A673 (cell line): ENCODE data around the gene VARS1. TPM values are rescaled to one million over a fixed set of nuclear protein-coding genes. Genes with fewer than 3 reads are reported as not detected.

Source experiments
- BruUV-seq: library from RNA; stranded (reverse); fragments of 400-500 nt; replicated peaks from 2 replicates; lab custom pipeline; 2021; lab: Mats Ljungman, UMichigan
- CTCF ChIA-PET: fragments of 300-600 bp; sonication (Branson Sonifier 250); formaldehyde crosslinking; loops from one replicate; lab custom pipeline; 2022; ENCODE audit warnings: antibody characterized with exemption; lab: Charles Lee
- POLR2A ChIA-PET: fragments of 300-600 bp; sonication (Branson Sonifier 250); formaldehyde crosslinking; loops from one replicate; lab custom pipeline; 2022; ENCODE audit warnings: antibody characterized with exemption; ENCODE audit not compliant: low non-redundant PET; lab: Charles Lee
- DNase-seq: peaks from one replicate; pipeline ENCODE4 v3.0.0-alpha.2; 2015; ENCODE audit warnings: low spot score
- H3K27ac ChIP-seq: fragments of 200-600 bp; sonication (generic); 2 replicates; pipeline ENCODE4 v1.5.1; 2016; ENCODE audit warnings: mixed run types, low read depth, mild to moderate bottlenecking, mixed read lengths, antibody characterized with exemption, low read length; ENCODE audit not compliant: poor library complexity, severe bottlenecking
- H3K27me3 ChIP-seq: fragments of 200-600 bp; sonication (generic); replicated peaks from 2 replicates; pipeline ENCODE4 v1.6.1; 2017; ENCODE audit warnings: mixed run types, low read depth, mild to moderate bottlenecking, mixed read lengths, antibody characterized with exemption, low read length; ENCODE audit not compliant: insufficient read depth, poor library complexity
- H3K36me3 ChIP-seq: fragments of 200-600 bp; sonication (generic); 2 replicates; pipeline ENCODE4 v1.6.1; 2016; ENCODE audit warnings: mixed run types, mild to moderate bottlenecking, mixed read lengths, antibody characterized with exemption, low read length; ENCODE audit not compliant: insufficient read depth, poor library complexity, severe bottlenecking
- H3K4me1 ChIP-seq: fragments of 200-600 bp; sonication (generic); 2 replicates; pipeline ENCODE4 v1.6.1; 2017; ENCODE audit warnings: mixed run types, mild to moderate bottlenecking, mixed read lengths, antibody characterized with exemption, low read length; ENCODE audit not compliant: insufficient read depth, poor library complexity, severe bottlenecking
- H3K4me3 ChIP-seq: fragments of 200-600 bp; sonication (generic); 2 replicates; pipeline ENCODE4 v1.5.1; 2016; ENCODE audit warnings: low read depth, mixed run types, mild to moderate bottlenecking, mixed read lengths, low read length; ENCODE audit not compliant: poor library complexity, severe bottlenecking
- H3K9me3 ChIP-seq: fragments of 200-600 bp; sonication (generic); 2 replicates; pipeline ENCODE4 v1.6.1; 2016; ENCODE audit warnings: mixed run types, low read depth, mild to moderate bottlenecking, mixed read lengths, antibody characterized with exemption, low read length; ENCODE audit not compliant: poor library complexity, severe bottlenecking
- EZH2 ChIP-seq: fragments of 200-600 bp; sonication (generic); IDR thresholded peaks from 2 replicates; pipeline ENCODE4 v1.6.1; 2017; ENCODE audit warnings: borderline replicate concordance, low read depth, mild to moderate bottlenecking, mixed read lengths, antibody characterized with exemption, low read length; ENCODE audit not compliant: poor library complexity, severe bottlenecking
- intact Hi-C: fragments of 100-400 bp; cut with micrococcal nuclease; formaldehyde crosslinking; loops from one replicate; pipeline ENCODE4 v1.10.0; 2022; ENCODE audit not compliant: unreplicated experiment
- total RNA-seq: library from RNA; stranded (reverse); gene quantifications from 2 replicates; pipeline ENCODE4 v1.2.3, GENCODE V29; 2021
- TF ChIP-seq, protein P1 (sequence below): fragments of 300-800, 200-600 bp; sonication (generic); conservative IDR thresholded peaks from 2 replicates; pipeline ENCODE4 v1.5.1; 2017; ENCODE audit warnings: low read depth, mild to moderate bottlenecking, antibody characterized with exemption, low read length, moderate library complexity, mixed read lengths

Gene VARS1
- total RNA-seq, 1 experiment from 2014 or later, result 233 TPM

DNA sequence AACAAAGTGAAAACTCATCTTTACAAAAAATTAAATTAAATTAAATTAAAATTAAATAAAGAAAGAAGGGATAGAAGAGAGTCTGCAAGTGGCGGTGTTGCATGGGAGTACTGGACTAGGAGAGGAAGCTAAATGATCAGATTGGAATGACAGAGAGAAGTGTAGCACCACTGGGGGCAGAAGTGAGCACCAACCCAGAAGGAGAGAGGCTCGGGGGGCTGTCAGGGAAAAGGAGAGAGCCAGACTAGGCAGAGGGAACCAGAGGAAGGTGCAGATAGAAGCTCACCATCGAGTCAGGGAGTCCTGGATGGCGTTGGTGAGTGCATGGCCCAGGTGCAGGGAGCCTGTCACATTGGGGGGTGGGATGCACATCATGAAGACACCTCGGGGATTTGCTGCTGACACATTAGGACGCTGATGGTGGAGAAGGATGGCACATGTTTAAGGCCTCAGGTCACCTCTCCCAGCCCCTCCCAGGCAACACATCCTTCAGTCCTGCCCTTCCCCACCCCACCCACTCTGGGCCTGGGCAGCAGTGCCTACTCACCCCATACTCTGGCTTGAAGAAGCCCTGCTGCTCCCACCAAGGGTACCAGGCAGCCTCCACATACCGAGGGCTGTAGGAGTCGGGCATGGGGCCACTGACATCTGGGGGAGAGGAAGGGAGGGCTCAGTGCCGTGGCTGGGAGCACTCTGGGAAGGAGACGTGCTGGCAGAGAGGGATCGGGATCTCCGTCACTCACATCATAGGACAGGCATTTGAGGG is 4.0 kb downstream of the VARS1 start:
- no peak overlapping the region for H3K27ac ChIP-seq
- ChIA-PET CTCF (interaction anchor here (0.6 to 1.0 kb wide), 5 partner anchors 15 to 56 kb away, joined by 3 to 5 read pairs (median 4); partner anchors contain the start of genes CLIC1, HSPA1B and LSM2), POLR2A (interaction anchor here (1.0 kb wide), 1 partner anchor 24 kb away, joined by 3 read pairs; the partner anchor contains the start of genes HSPA1A and HSPA1L)
- peaks cover 50% of the 10 kb centered on the region for H3K36me3 ChIP-seq
- H3K9me3 ChIP-seq, result no peaks in the 10 kb centered on the region
- no peak overlapping the region for H3K4me3 ChIP-seq
- H3K27me3 ChIP-seq, result no peaks in the 10 kb centered on the region
- intact Hi-C loops, result loop anchor here (5.0 kb wide), 2 partner anchors 41 to 54 kb away; partner anchors contain the start of gene CLIC1
- DNase-seq, result peak; percentile 80
- H3K4me1 ChIP-seq, result peaks cover 11% of the 10 kb centered on the region
- TF ChIP-seq, protein P1, sequence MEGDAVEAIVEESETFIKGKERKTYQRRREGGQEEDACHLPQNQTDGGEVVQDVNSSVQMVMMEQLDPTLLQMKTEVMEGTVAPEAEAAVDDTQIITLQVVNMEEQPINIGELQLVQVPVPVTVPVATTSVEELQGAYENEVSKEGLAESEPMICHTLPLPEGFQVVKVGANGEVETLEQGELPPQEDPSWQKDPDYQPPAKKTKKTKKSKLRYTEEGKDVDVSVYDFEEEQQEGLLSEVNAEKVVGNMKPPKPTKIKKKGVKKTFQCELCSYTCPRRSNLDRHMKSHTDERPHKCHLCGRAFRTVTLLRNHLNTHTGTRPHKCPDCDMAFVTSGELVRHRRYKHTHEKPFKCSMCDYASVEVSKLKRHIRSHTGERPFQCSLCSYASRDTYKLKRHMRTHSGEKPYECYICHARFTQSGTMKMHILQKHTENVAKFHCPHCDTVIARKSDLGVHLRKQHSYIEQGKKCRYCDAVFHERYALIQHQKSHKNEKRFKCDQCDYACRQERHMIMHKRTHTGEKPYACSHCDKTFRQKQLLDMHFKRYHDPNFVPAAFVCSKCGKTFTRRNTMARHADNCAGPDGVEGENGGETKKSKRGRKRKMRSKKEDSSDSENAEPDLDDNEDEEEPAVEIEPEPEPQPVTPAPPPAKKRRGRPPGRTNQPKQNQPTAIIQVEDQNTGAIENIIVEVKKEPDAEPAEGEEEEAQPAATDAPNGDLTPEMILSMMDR, result peak; percentile 77
- TF ChIP-seq EZH2, result no peak
- BruUV-seq, result no TSS peak

- TF ChIP-seq, protein P1, result no peak
- TF ChIP-seq EZH2, result no peak
- BruUV-seq, result no TSS peak
- intact Hi-C loops, result no loop called here
- Histone ChIP-seq H3K27me3 (no peaks in the 10 kb centered on the region), H3K36me3 (peaks cover 68% of the 10 kb centered on the region), H3K4me1 (no peaks in the 10 kb centered on the region), H3K9me3 (no peaks in the 10 kb centered on the region), H3K4me3 (no peak overlapping the region), H3K27ac (no peak overlapping the region)
- ChIA-PET CTCF (no interaction called here), POLR2A (no interaction called here)
- no peak for DNase-seq
These were observed 10.1 kb downstream of the VARS1 start for GRCh38 chr6:31785475-31785874.

DNA sequence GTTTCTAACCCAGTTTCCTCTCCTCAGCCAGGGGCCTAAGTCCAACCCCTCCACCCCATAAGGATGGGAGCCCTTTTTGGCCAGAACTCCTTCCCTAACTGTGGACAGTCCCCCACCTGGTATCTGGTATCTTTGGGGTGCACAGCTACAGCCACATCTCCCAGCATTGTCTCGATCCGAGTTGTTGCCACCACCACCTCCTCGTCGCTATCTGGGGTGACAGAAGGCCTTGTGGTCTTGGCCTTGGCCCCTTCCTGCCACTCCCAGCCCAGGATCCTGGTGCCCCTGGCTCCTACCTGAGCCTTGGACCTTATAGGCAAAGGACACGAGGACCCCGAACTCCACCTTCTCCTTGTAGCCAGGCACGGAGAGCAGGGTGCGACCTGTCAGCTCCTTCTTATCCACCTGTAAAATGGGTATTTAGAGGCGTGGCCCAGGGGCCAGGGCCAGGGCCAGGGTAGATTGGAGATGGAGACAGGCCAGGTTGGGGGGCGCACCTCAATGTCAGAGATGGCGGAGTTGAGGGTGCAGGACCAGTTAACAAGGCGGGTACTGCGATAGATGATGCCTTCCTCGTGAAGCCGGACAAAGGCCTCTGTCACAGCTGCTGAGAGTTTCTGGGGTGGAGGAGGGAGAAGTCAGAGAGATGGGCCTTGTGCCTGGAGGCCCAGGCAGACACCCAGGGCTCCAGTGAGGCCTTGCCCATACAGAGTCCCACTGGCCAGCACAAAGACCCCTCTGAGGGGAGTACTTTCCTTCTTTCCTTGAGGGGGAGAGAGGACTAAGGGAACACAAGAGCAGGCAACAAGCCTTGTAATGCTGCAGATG is 11.2 kb downstream of the VARS1 start:
- Histone ChIP-seq H3K9me3 (no peaks in the 10 kb centered on the region), H3K4me1 (no peaks in the 10 kb centered on the region), H3K27me3 (no peaks in the 10 kb centered on the region), H3K27ac (no peak overlapping the region), H3K36me3 (peaks cover 72% of the 10 kb centered on the region), H3K4me3 (no peak overlapping the region)
- DNase-seq, result no peak
- no peak for TF ChIP-seq EZH2
- TF ChIP-seq, protein P1, result no peak
- BruUV-seq, result no TSS peak
- ChIA-PET CTCF (no interaction called here), POLR2A (interaction anchor here (0.5 kb wide), 1 partner anchor 9 kb away, joined by 3 read pairs; no protein-coding TSS in a partner anchor)
- intact Hi-C loops, result no loop called here
